IgD-negative memory B cell (primary cell): ENCODE results near the gene EXOC2. TPM values are rescaled to one million over a fixed set of nuclear protein-coding genes. Genes with fewer than 3 reads are reported as not detected.

Experiments
- H3K27ac Mint-ChIP-seq, 3 donors: one replicate each; pipeline ENCODE4 v1.8.0; 2020 to 2022; ENCODE audit warnings: mild to moderate bottlenecking in 3 of 3, mixed read lengths in 3 of 3, moderate library complexity in 1 of 3
- H3K27me3 Mint-ChIP-seq: one replicate; pipeline ENCODE4 v1.8.0; 2021; ENCODE audit warnings: mixed read lengths
- H3K36me3 Mint-ChIP-seq: one replicate; pipeline ENCODE4 v1.8.0; 2020; ENCODE audit warnings: mild to moderate bottlenecking, mixed read lengths
- H3K4me1 Mint-ChIP-seq, 3 donors: one replicate each; pipeline ENCODE4 v1.8.0; 2020 to 2022; ENCODE audit warnings: mixed read lengths in 3 of 3, mild to moderate bottlenecking in 1 of 3
- H3K4me3 Mint-ChIP-seq, 4 donors: one replicate each; pipeline ENCODE4 v1.8.0; 2020 to 2022; ENCODE audit warnings: mild to moderate bottlenecking in 4 of 4, mixed read lengths in 4 of 4, moderate library complexity in 3 of 4
- H3K9me3 Mint-ChIP-seq, 3 donors: one replicate each; pipeline ENCODE4 v1.8.0; 2020 to 2021; ENCODE audit warnings: mixed read lengths in 3 of 3, mild to moderate bottlenecking in 1 of 3
- polyA plus RNA-seq: library from polyadenylated mRNA; unstranded; fragments of 300-500 nt; fragmentation: Illumina TruSeq; gene quantifications from one replicate; pipeline ENCODE4 v1.2.3, GENCODE V29; 2021

The EXOC2 gene
- polyA plus RNA-seq, 1 donor from 2014 or later: 26.3 TPM

DNA sequence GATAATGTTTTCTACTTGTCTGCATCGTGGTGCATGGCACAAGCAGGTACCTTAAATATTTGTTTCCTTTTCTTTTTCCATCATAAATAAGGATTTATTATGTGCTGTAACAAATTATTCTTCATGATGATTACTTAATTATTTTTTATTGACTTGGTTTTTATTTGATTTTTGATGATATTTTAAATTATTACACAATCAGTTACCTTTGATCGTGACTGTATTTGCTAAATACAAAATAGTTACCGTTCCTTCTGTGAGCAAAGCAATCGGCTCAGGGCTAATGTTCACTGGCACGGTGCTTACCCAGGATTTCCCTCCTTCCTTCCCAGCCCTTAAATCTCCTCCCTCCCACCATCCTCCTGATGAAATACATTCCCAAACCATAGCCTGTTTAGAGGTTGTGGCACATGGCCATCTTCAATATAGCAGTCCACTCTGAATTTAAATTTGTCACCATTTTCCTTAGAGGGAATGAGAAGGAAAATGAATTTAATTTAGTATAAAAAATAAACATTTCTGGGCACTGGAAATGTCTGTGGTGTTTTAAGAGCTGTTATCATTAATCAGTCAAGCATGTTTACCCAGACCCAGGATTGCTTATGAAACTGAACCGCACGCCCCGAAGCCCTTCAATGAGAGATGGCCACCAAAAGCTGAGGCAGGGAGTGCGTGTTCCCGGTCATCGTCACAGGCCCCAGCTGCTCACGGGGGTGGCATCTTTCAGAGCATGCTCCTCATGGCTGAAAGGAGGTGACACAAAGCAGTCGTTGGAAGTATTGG is 23.0 kb upstream of the EXOC2 start:
- H3K36me3 Mint-ChIP-seq: peaks cover 2% of the 10 kb centered on the region
- H3K4me3 Mint-ChIP-seq: no peak overlapping the region
- peaks cover 5% of the 10 kb centered on the region for H3K27me3 Mint-ChIP-seq
- peaks cover 7 to 9% (median 8%) of the 10 kb centered on the region in 3 donors for H3K4me1 Mint-ChIP-seq
- H3K27ac Mint-ChIP-seq: no peak overlapping the region
- H3K9me3 Mint-ChIP-seq: no peaks in the 10 kb centered on the region

DNA sequence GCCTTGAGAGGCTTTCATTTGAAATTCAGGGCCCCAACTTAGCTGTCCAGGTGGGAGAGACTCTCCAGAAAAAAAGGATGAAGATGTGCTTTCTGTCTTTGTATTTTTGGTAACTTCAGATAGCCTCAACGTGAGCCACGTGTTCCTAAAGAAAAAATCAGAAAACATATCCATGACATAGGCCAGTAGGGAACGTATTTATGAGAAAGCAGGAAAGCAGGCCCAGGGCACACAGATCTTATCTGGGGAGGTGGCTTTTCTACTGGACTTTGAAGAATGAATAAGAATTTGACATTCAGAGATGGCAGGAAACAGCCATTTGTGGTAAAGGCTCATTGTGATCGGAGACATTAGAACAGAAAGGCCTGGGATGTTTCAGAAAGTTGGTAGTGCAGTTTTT is 21.2 kb upstream of the EXOC2 start:
- H3K9me3 Mint-ChIP-seq: no peaks in the 10 kb centered on the region
- H3K36me3 Mint-ChIP-seq: no peaks in the 10 kb centered on the region
- peak overlapping the region in 1 of 4 donors; percentile 67 for H3K4me3 Mint-ChIP-seq
- peaks cover 5% of the 10 kb centered on the region for H3K27me3 Mint-ChIP-seq
- peaks cover 11 to 12% (median 12%) of the 10 kb centered on the region in 3 donors for H3K4me1 Mint-ChIP-seq
- H3K27ac Mint-ChIP-seq: peak overlapping the region in 1 of 3 donors; percentile 81

DNA sequence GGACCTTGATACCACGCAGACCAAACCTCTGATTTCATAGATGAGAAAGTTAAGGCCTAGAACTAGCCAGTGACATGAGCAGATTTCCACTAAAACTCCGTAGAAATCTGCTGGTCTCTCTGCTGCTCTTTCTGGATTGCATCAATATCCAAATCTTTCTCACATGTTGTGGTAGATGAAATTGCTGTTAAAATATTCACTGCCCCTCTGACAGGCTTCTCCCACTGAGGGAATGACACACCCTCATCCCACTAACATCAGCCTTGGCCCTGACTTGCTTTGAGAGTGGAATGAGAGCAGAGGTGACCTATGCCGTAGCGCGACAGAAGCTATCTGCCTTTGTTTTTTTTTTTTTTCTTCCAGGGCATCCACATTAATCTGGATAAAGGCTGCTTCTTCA is 20.4 kb upstream of the EXOC2 start:
- peaks cover 12 to 13% (median 13%) of the 10 kb centered on the region in 3 donors for H3K4me1 Mint-ChIP-seq
- H3K4me3 Mint-ChIP-seq: peak overlapping the region in 1 of 4 donors; percentile 67
- no peaks in the 10 kb centered on the region for H3K9me3 Mint-ChIP-seq
- peaks cover 5% of the 10 kb centered on the region for H3K27me3 Mint-ChIP-seq
- no peak overlapping the region for H3K27ac Mint-ChIP-seq
- H3K36me3 Mint-ChIP-seq: no peaks in the 10 kb centered on the region

- Mint-ChIP-seq H3K27me3 (peaks cover 5% of the 10 kb centered on the region), H3K27ac (no peak overlapping the region)
Observed at GRCh38 chr6:712805-713204, 19.9 kb upstream of the EXOC2 start.

GRCh38 chr6:711925-712324 is 19.0 kb upstream of the EXOC2 start:
- H3K27ac Mint-ChIP-seq: peak overlapping the region; percentile 71 to 99 (median 99)
- no peaks in the 10 kb centered on the region for H3K9me3 Mint-ChIP-seq
- peaks cover 12 to 13% (median 13%) of the 10 kb centered on the region in 3 donors for H3K4me1 Mint-ChIP-seq
- no peaks in the 10 kb centered on the region for H3K36me3 Mint-ChIP-seq
- peaks cover 5% of the 10 kb centered on the region for H3K27me3 Mint-ChIP-seq
- peak overlapping the region; percentile 94 to 100 (median 98) for H3K4me3 Mint-ChIP-seq

More at GRCh38 chr6:712805-713204, 19.9 kb upstream of the EXOC2 start:
- Mint-ChIP-seq H3K4me1 (peaks cover 12 to 13% (median 13%) of the 10 kb centered on the region in 3 donors), H3K9me3 (no peaks in the 10 kb centered on the region), H3K36me3 (no peaks in the 10 kb centered on the region), H3K4me3 (peak overlapping the region in 1 of 4 donors; percentile 67)

DNA sequence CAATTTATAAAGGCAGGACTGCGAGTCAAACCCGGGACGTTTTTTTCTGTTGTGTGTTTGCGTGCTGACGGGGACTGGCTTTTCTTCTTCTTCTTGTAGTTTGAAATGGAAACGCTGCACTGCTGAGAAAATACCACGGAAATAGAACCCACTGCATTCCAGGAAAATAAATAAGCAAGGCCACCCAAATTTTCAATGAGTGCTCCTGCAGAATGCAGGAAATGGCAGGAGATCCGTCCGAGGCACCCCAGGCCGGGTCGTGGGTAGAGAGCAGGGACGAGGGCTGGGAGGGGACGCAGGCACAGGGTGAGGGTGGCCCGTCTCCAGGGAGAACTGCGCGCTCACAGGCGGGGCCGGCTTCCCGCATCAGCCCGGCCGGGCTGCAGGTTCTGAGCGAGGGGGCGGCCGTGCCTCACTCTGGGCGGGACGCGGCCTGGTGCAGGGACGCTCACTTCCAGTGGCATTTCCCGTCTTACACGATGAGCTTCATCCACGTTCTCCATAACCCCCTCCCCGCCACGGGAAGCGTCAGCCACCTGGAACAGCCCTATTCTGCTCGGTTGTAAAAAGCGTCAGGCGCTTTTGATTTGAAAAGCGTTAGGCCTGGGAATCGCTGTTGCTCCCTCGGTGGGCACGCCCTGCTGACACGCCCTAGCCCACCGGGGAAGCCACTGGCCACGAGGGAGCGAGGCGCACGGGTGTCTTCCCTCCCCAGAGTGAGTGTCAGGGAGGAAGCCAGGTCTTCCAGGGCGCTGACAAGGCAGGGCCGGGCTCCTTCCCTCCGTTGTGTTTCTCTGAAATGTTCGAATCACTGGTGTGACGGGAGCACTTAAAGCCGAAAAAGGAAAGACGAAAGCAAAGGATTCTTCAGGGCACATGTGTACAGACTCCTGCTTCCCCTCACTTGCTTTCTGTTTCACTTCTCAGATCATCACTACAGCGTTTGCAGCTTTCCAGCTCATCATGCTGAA is 17.9 kb upstream of the EXOC2 start:
- Mint-ChIP-seq H3K9me3 (no peaks in the 10 kb centered on the region), H3K4me1 (peaks cover 12 to 13% (median 13%) of the 10 kb centered on the region in 3 donors), H3K27me3 (no peaks in the 10 kb centered on the region), H3K4me3 (peak overlapping the region; percentile 94 to 100 (median 98)), H3K27ac (peak overlapping the region; percentile 71 to 99 (median 99)), H3K36me3 (no peaks in the 10 kb centered on the region)

GRCh38 chr6:709471-710056 is 16.6 kb upstream of the EXOC2 start:
- Mint-ChIP-seq H3K36me3 (no peaks in the 10 kb centered on the region), H3K27ac (peak overlapping the region in 1 of 3 donors; percentile 99)

GRCh38 chr6:708237-708598 is 15.3 kb upstream of the EXOC2 start:
- no peaks in the 10 kb centered on the region for H3K27me3 Mint-ChIP-seq
- H3K36me3 Mint-ChIP-seq: no peaks in the 10 kb centered on the region
- peaks cover 12 to 13% (median 13%) of the 10 kb centered on the region in 3 donors for H3K4me1 Mint-ChIP-seq
- no peak overlapping the region for H3K27ac Mint-ChIP-seq
- peak overlapping the region in 1 of 4 donors; percentile 48 for H3K4me3 Mint-ChIP-seq
- H3K9me3 Mint-ChIP-seq: no peaks in the 10 kb centered on the region

More at GRCh38 chr6:709471-710056, 16.6 kb upstream of the EXOC2 start:
- no peaks in the 10 kb centered on the region for H3K9me3 Mint-ChIP-seq
- no peaks in the 10 kb centered on the region for H3K27me3 Mint-ChIP-seq
- peak overlapping the region; percentile 94 to 100 (median 98) for H3K4me3 Mint-ChIP-seq
- H3K4me1 Mint-ChIP-seq: peaks cover 12 to 13% (median 13%) of the 10 kb centered on the region in 3 donors

DNA sequence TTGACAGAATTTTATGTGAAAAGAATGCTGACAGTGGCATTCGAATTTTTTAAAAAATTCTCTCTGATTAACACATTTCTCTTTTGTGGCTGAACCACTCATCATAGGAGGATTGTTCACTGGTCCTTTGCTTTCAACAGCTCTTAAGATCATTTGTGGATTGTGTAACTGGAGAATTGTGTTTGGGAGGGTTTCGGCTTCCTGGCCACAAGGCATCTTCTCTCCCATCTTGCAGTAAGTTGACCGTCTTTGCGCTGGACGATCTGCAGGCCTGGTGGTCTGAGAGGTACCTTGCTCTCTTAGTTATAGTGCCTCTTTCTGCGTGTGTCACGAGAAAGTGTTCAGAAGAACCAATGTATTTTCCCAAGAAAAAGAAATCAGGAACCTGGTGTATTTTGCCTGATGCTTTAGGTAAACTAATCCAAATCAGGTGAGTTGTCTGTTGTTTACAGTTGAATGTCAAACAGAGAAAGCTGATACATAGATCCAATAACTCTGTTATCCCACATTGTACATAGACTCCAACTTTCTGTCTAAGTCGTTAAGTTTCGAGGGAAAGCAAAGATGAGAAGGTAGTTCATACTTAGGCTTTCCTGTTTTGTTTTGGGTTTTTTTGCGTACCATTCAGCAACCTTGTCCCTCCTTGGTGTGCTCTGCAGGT is 14.8 kb upstream of the EXOC2 start:
- Mint-ChIP-seq H3K27me3 (no peaks in the 10 kb centered on the region), H3K9me3 (no peaks in the 10 kb centered on the region), H3K4me1 (peaks cover 12 to 13% (median 12%) of the 10 kb centered on the region in 3 donors), H3K27ac (no peak overlapping the region), H3K36me3 (no peaks in the 10 kb centered on the region), H3K4me3 (no peak overlapping the region)

DNA sequence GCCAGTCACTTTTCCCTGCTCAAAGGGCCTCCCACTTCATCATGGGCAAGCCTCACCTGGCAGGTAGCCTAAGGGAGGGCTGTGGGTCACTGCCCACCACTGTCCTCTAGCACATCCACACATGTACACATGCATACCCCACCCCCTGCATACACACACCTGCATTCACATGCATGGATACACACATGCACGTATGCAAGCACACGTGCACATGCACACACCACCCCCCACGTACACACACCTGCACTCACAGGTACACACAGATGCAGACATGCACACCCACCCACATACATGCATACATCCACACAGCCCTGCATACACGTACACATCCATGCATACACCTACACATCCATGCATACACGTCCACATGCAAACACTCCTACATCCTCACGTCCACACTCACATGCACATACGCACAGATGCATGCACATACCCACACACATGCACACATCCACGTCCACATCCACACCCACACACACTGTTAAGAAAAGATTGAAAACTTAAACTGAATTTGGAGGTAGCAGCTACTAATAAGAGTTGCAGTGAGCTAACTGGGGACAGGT is 14.0 kb upstream of the EXOC2 start:
- Mint-ChIP-seq H3K27me3 (peaks cover 1% of the 10 kb centered on the region), H3K36me3 (no peaks in the 10 kb centered on the region), H3K9me3 (no peaks in the 10 kb centered on the region), H3K4me1 (peaks cover 12 to 13% (median 12%) of the 10 kb centered on the region in 3 donors), H3K27ac (no peak overlapping the region), H3K4me3 (peak overlapping the region in 1 of 4 donors; percentile 71)

- H3K27ac Mint-ChIP-seq: no peak overlapping the region
- H3K27me3 Mint-ChIP-seq: peaks cover 1% of the 10 kb centered on the region
- H3K4me1 Mint-ChIP-seq: peaks cover 5 to 6% (median 5%) of the 10 kb centered on the region in 3 donors
- no peaks in the 10 kb centered on the region for H3K36me3 Mint-ChIP-seq
- H3K4me3 Mint-ChIP-seq: no peak overlapping the region
- no peaks in the 10 kb centered on the region for H3K9me3 Mint-ChIP-seq
Observed at GRCh38 chr6:706146-706545, 13.2 kb upstream of the EXOC2 start.

DNA sequence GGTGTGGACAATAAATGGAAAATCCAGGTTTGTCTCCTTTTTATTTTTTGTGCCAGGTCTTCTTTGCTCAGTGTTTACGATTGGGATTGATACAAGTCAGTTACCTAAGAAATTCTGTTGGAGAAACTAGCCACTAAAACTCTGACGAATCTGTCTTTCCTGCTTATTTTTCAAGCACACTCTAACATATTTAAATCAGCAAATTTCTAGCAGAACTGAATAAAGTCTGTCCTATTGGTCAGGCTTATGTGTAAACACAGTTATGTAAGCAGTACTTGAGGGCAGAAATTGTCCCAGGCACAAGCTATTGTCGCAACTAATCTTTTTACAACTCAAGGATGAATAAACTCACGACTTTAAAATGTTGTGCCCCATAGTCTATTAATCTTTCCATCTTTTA is 12.1 kb upstream of the EXOC2 start:
- no peak overlapping the region for H3K27ac Mint-ChIP-seq
- H3K4me1 Mint-ChIP-seq: peaks cover 0 to 1% (median 1%) of the 10 kb centered on the region in 3 donors
- H3K4me3 Mint-ChIP-seq: no peak overlapping the region
- H3K27me3 Mint-ChIP-seq: peaks cover 1% of the 10 kb centered on the region
- no peaks in the 10 kb centered on the region for H3K9me3 Mint-ChIP-seq
- H3K36me3 Mint-ChIP-seq: no peaks in the 10 kb centered on the region

DNA sequence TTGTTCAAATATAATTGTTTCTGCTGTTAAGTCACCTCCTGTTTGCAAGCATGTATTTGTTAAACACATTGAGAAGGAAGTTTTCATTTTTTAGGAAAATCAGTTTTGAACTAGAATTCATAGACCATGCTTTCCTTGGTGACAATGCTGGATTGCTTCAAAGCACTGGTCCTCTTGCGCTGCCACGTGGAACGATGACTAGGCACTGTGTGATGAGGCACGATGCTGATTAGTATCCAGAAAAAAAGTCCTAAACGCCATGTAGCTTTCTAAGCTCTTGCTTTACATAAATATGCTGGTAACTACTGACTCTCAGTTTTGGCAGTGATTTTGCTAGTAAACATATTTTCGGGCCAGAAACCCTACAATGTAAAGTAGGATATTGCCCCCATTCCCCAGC is 11.1 kb upstream of the EXOC2 start:
- no peaks in the 10 kb centered on the region for H3K36me3 Mint-ChIP-seq
- H3K9me3 Mint-ChIP-seq: no peaks in the 10 kb centered on the region
- peaks cover 1% of the 10 kb centered on the region for H3K27me3 Mint-ChIP-seq
- no peak overlapping the region for H3K4me3 Mint-ChIP-seq
- peaks cover 0 to 1% (median 1%) of the 10 kb centered on the region in 3 donors for H3K4me1 Mint-ChIP-seq
- no peak overlapping the region for H3K27ac Mint-ChIP-seq

GRCh38 chr6:703552-703951 is 10.6 kb upstream of the EXOC2 start:
- Mint-ChIP-seq H3K9me3 (no peaks in the 10 kb centered on the region), H3K4me1 (peaks cover 0 to 1% (median 1%) of the 10 kb centered on the region in 3 donors), H3K4me3 (no peak overlapping the region), H3K27me3 (peaks cover 1% of the 10 kb centered on the region), H3K27ac (no peak overlapping the region), H3K36me3 (no peaks in the 10 kb centered on the region)
